HL-60 (cell line): ENCODE measurements around the gene REPS2.
"Not testable (repeated sequence)": the region's sequence is repeated elsewhere in the genome, so short reads cannot be mapped to it uniquely, and the experiment has no call there.

ENCODE experiments used
- DNase-seq, 2 experiments: peaks; one replicate each; pipeline ENCODE4 v3.0.0-alpha.2; 2010 to 2020; ENCODE audit warnings: low read depth in 1 of 2, low spot score in 1 of 2
- H3K27ac ChIP-seq: fragments of 250-450 bp; sonication (Bioruptor Pico); replicated peaks from 2 replicates; pipeline ENCODE4 v1.5.1; 2020; ENCODE audit warnings: mild to moderate bottlenecking, moderate library complexity
- H3K27me3 ChIP-seq: fragments of 250-450 bp; sonication (Bioruptor Pico); 2 replicates; pipeline ENCODE4 v1.5.1; 2021; ENCODE audit warnings: mild to moderate bottlenecking, moderate library complexity; ENCODE audit not compliant: insufficient read depth, poor library complexity, severe bottlenecking
- H3K4me3 ChIP-seq: replicated peaks from 2 replicates; pipeline ENCODE4 v1.5.1; 2011; ENCODE audit warnings: mild to moderate bottlenecking, control low read depth, low read length; ENCODE audit not compliant: insufficient read depth
- GABPA ChIP-seq: IDR thresholded peaks from 2 replicates; pipeline ENCODE4 v1.6.1; 2012; ENCODE audit warnings: low read depth
- POLR2AphosphoS5 ChIP-seq: IDR thresholded peaks from 2 replicates; pipeline ENCODE4 v1.6.1; 2012; ENCODE audit warnings: low read depth
- SPI1 ChIP-seq: IDR thresholded peaks from 2 replicates; pipeline ENCODE4 v1.6.1; 2012; ENCODE audit warnings: low read depth, mild to moderate bottlenecking, borderline replicate concordance
- TF ChIP-seq, protein P1 (sequence below): IDR thresholded peaks from one replicate; pipeline ENCODE4 v1.5.1; 2011; ENCODE audit warnings: low read length, control low read depth, inconsistent platforms; ENCODE audit not compliant: insufficient read depth
- TF ChIP-seq, protein P2 (sequence below): IDR thresholded peaks from 2 replicates; pipeline ENCODE4 v1.6.1; 2012; ENCODE audit warnings: low read depth; ENCODE audit not compliant: insufficient replicate concordance

REPS2 gene

DNA sequence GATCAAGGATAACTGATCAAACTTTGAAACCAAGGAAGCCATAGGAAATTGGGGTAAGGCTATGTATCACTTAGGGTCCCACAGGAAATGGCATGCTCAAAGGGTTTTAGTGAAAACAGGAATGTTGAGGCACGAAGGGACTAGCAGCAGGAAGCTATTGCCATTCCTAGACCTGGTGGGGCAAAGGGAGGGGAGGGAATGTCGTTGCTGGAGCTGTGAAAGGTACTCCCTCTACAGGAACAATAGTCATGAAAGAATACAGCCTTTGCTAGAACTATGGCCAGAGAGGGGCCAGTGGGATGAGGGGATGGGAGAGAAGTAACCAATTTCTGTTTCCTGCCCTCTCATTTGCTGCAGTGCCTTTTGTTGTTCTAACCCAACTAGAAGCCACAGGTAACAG is 11.9 kb downstream of the REPS2 start:
- Histone ChIP-seq H3K27ac (no peak overlapping the region), H3K4me3 (no peak overlapping the region), H3K27me3 (peaks cover 2% of the 10 kb centered on the region)
- DNase-seq = no peak
- TF ChIP-seq, protein P1, sequence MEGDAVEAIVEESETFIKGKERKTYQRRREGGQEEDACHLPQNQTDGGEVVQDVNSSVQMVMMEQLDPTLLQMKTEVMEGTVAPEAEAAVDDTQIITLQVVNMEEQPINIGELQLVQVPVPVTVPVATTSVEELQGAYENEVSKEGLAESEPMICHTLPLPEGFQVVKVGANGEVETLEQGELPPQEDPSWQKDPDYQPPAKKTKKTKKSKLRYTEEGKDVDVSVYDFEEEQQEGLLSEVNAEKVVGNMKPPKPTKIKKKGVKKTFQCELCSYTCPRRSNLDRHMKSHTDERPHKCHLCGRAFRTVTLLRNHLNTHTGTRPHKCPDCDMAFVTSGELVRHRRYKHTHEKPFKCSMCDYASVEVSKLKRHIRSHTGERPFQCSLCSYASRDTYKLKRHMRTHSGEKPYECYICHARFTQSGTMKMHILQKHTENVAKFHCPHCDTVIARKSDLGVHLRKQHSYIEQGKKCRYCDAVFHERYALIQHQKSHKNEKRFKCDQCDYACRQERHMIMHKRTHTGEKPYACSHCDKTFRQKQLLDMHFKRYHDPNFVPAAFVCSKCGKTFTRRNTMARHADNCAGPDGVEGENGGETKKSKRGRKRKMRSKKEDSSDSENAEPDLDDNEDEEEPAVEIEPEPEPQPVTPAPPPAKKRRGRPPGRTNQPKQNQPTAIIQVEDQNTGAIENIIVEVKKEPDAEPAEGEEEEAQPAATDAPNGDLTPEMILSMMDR = no peak
- TF ChIP-seq, protein P2, sequence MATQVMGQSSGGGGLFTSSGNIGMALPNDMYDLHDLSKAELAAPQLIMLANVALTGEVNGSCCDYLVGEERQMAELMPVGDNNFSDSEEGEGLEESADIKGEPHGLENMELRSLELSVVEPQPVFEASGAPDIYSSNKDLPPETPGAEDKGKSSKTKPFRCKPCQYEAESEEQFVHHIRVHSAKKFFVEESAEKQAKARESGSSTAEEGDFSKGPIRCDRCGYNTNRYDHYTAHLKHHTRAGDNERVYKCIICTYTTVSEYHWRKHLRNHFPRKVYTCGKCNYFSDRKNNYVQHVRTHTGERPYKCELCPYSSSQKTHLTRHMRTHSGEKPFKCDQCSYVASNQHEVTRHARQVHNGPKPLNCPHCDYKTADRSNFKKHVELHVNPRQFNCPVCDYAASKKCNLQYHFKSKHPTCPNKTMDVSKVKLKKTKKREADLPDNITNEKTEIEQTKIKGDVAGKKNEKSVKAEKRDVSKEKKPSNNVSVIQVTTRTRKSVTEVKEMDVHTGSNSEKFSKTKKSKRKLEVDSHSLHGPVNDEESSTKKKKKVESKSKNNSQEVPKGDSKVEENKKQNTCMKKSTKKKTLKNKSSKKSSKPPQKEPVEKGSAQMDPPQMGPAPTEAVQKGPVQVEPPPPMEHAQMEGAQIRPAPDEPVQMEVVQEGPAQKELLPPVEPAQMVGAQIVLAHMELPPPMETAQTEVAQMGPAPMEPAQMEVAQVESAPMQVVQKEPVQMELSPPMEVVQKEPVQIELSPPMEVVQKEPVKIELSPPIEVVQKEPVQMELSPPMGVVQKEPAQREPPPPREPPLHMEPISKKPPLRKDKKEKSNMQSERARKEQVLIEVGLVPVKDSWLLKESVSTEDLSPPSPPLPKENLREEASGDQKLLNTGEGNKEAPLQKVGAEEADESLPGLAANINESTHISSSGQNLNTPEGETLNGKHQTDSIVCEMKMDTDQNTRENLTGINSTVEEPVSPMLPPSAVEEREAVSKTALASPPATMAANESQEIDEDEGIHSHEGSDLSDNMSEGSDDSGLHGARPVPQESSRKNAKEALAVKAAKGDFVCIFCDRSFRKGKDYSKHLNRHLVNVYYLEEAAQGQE = no peak
- TF ChIP-seq SPI1 (no peak), POLR2AphosphoS5 (no peak), GABPA (no peak)

DNA sequence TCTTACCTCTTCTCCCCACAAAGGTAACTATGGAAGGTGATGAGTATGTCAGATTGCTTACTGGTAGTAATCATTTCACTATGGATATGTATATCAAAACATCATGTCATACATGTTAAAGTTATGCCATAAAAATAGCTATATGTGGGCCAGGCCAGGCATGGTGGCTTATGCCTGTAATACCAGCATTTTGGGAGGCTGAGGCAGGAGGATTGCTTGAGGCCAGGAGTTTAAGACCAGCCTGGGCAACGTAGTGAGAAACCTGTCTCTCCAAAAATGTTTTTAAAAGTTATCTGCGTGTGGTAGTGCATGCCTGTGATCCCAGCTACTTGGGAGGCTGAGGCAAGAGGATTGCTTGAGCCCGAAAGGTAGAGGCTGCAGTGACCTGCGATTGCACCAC is 16.2 kb downstream of the REPS2 start:
- not testable (repeated sequence) for DNase-seq, H3K27ac ChIP-seq, H3K27me3 ChIP-seq, H3K4me3 ChIP-seq

DNA sequence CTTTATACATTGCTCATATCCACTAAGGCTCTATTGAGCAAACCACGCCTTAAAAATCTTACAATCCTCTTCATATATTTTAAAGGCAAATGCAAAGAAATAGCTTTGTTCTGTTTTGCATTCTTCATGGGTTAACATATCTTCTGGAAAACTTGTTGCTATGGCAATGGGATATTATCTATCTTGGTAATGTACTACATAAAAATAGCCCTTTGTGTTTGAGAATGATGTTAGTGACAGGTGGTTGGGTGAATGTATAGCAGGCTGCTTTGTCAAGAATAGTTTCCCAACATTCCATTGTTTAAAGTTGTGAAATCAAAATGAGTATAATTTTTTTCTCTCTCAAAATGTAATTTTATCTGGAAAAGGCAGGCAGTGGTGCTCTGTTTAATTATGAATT is 16.8 kb downstream of the REPS2 start:
- peaks cover 2% of the 10 kb centered on the region for H3K27me3 ChIP-seq
- H3K4me3 ChIP-seq = no peak overlapping the region
- no peak for DNase-seq
- no peak overlapping the region for H3K27ac ChIP-seq
- TF ChIP-seq SPI1 (no peak), GABPA (no peak), POLR2AphosphoS5 (no peak)
- TF ChIP-seq, protein P1 = no peak
- TF ChIP-seq, protein P2 = no peak

DNA sequence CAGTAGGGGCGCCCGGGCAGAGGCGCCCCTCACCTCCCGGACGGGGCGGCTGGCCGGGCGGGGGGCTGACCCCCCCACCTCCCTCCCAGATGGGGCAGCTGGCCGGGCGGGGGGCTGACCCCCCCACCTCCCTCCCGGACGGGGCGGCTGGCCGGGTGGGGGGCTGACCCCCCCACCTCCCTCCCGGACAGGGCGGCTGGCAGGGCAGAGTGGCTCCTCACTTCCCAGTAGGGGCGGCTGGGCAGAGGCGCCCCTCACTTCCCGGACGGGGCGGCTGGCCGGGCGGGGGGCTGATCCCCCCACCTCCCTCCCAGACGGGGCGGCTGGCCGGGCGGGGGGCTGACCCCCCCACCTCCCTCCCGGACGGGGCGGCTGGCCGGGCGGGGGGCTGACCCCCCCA is 18.5 kb downstream of the REPS2 start:
- not testable (repeated sequence) for H3K27ac ChIP-seq, H3K4me3 ChIP-seq, H3K27me3 ChIP-seq, DNase-seq

DNA sequence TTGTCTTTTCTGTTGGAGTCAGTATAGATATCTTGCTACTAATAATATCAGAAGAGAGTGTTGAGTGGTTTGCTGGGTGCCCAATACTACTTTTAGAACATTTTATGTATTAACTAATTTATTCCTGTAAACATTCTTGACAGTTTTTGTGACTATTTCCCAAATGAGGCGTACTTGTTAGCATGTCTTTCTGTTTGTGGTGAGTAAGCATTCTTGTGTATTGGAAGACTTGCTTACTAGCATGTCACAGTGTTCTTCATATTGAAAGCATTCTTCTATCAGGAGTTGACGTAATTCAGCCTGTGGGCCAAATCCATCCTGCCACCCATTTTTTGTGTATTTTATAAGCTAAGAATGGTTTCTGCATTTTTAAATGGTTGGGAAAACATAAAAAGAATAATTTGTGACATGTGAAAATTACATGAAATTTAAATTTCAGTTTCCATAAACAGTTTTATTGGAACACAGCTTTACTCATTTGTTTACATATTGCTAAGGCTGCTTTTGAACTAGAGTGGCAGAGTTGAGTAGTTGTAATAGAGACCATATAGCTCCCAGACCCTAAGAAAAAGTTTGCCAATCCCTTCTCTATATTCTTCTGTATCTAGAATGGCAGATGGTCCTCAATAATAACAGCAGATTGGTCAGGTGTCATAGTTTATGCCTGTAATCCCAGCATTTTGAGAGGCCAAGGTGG is 20.4 kb downstream of the REPS2 start:
- no peak for DNase-seq
- TF ChIP-seq POLR2AphosphoS5 (no peak), GABPA (no peak), SPI1 (no peak)
- TF ChIP-seq, protein P1 = no peak
- TF ChIP-seq, protein P2 = no peak

DNA sequence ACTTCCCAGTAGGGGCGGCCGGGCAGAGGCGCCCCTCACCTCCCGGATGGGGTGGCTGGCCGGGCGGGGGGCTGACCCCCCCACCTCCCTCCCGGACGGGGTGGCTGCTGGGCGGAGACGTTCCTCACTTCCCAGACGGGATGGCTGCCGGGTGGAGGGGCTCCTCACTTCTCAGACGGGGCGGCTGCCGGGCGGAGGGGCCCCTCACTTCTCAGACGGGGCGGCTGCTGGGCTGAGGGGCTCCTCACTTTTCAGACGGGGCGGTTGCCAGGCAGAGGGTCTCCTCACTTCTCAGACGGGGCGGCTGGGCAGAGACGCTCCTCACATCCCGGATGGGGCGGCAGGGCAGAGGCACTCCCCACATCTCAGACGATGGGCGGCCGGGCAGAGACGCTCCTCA is 22.3 kb downstream of the REPS2 start:
- H3K4me3 ChIP-seq, DNase-seq, H3K27ac ChIP-seq, H3K27me3 ChIP-seq: not testable (repeated sequence)

More for the DNA sequence above, 20.4 kb downstream of the REPS2 start:
- Histone ChIP-seq H3K27me3 (no peaks in the 10 kb centered on the region), H3K4me3 (no peak overlapping the region), H3K27ac (no peak overlapping the region)
